ENCODE results near the gene MYRIP.

The MYRIP gene

GRCh38 chr3:40088527-40089170, 279.2 kb downstream of the MYRIP start:
- TF ChIP-seq CTCF (IDR thresholded peaks at IDR 0.05): no peak
- DNase-seq: no peak
- Mint-ChIP-seq H3K4me3 (no peak overlapping the region), H3K27me3 (ENCODE audit: low read depth, poor library complexity) (peaks cover 4% of the 10 kb centered on the region), H3K36me3 (ENCODE audit: low read depth) (no peaks in the 10 kb centered on the region), H3K27ac (no peak overlapping the region), H3K9me3 (peaks cover 2% of the 10 kb centered on the region), H3K4me1 (no peaks in the 10 kb centered on the region)

- H3K4me3 Mint-ChIP-seq: no peak overlapping the region
- no peak for TF ChIP-seq CTCF (IDR thresholded peaks at IDR 0.05)
- H3K9me3 Mint-ChIP-seq: peaks cover 8% of the 10 kb centered on the region
- H3K27me3 Mint-ChIP-seq (ENCODE audit: low read depth, poor library complexity): peaks cover 3% of the 10 kb centered on the region
- no peaks in the 10 kb centered on the region for H3K36me3 Mint-ChIP-seq (ENCODE audit: low read depth)
- H3K27ac Mint-ChIP-seq: no peak overlapping the region
- DNase-seq: no peak
- H3K4me1 Mint-ChIP-seq: no peaks in the 10 kb centered on the region
These were observed 287.3 kb downstream of the MYRIP start for GRCh38 chr3:40096661-40097111.

- H3K27ac Mint-ChIP-seq: no peak overlapping the region
- no peaks in the 10 kb centered on the region for H3K4me1 Mint-ChIP-seq
- peaks cover 3% of the 10 kb centered on the region for H3K27me3 Mint-ChIP-seq (ENCODE audit: low read depth, poor library complexity)
- DNase-seq: no peak
- no peak overlapping the region for H3K4me3 Mint-ChIP-seq
- no peak for TF ChIP-seq CTCF (IDR thresholded peaks at IDR 0.05)
- H3K36me3 Mint-ChIP-seq (ENCODE audit: low read depth): no peaks in the 10 kb centered on the region
- peaks cover 13% of the 10 kb centered on the region for H3K9me3 Mint-ChIP-seq
These were observed 288.0 kb downstream of the MYRIP start for GRCh38 chr3:40097131-40098117.

GRCh38 chr3:40098261-40098759, 288.9 kb downstream of the MYRIP start:
- Mint-ChIP-seq H3K27me3 (ENCODE audit: low read depth, poor library complexity) (peaks cover 3% of the 10 kb centered on the region), H3K4me1 (no peaks in the 10 kb centered on the region), H3K27ac (no peak overlapping the region), H3K4me3 (no peak overlapping the region), H3K9me3 (peaks cover 18% of the 10 kb centered on the region), H3K36me3 (ENCODE audit: low read depth) (no peaks in the 10 kb centered on the region)
- DNase-seq: no peak
- TF ChIP-seq CTCF (IDR thresholded peaks at IDR 0.05): no peak

- TF ChIP-seq CTCF (IDR thresholded peaks at IDR 0.05): no peak
- Mint-ChIP-seq H3K4me3 (no peak overlapping the region), H3K36me3 (ENCODE audit: low read depth) (no peaks in the 10 kb centered on the region), H3K4me1 (no peaks in the 10 kb centered on the region), H3K27ac (no peak overlapping the region), H3K9me3 (peaks cover 18% of the 10 kb centered on the region), H3K27me3 (ENCODE audit: low read depth, poor library complexity) (peaks cover 1% of the 10 kb centered on the region)
- DNase-seq: no peak
These were observed 290.5 kb downstream of the MYRIP start for GRCh38 chr3:40099871-40100270.

Data from nephron progenitor cell (in vitro differentiated cells).